HepG2 (cell line): Measurements from ENCODE around the gene SNRNP48. TPM values are rescaled to one million over a fixed set of nuclear protein-coding genes. Genes with fewer than 3 reads are reported as not detected.
A peak's percentile ranks its signal among the peaks of the same experiment; 100 is the strongest.

ENCODE experiments used
- AHDC1 ChIP-seq: sonication (generic); formaldehyde crosslinking; IDR thresholded peaks from 2 replicates; pipeline ENCODE4 v1.5.1; 2020; ENCODE audit warnings: mild to moderate bottlenecking, missing genetic modification reagents, borderline replicate concordance
- ATF5 ChIP-seq: sonication (generic); formaldehyde crosslinking; IDR thresholded peaks from 2 replicates; pipeline ENCODE4 v1.4.0; 2020; ENCODE audit warnings: mild to moderate bottlenecking, low read depth, missing genetic modification reagents
- CREM ChIP-seq, 2 experiments: sonication (generic) in 1 of 2; formaldehyde crosslinking in 1 of 2; IDR thresholded peaks; 2 replicates each; pipeline versions ENCODE4 v1.4.0 to v1.6.1; 2016 to 2020; ENCODE audit warnings: antibody characterized with exemption in 1 of 2, mild to moderate bottlenecking in 1 of 2, missing genetic modification reagents in 1 of 2
- GTF3A ChIP-seq: sonication (generic); formaldehyde crosslinking; conservative IDR thresholded peaks from 2 replicates; pipeline ENCODE4 v1.4.0; 2020; ENCODE audit warnings: mild to moderate bottlenecking, missing genetic modification reagents
- KAT8 ChIP-seq: IDR thresholded peaks from 2 replicates; pipeline ENCODE4 v1.6.1; 2016; ENCODE audit warnings: missing genetic modification reagents, missing compliant biosample characterization
- MTA1 ChIP-seq: sonication (generic); formaldehyde crosslinking; IDR thresholded peaks from 2 replicates; pipeline ENCODE4 v1.4.0; 2020; ENCODE audit warnings: missing genetic modification reagents, mild to moderate bottlenecking, borderline replicate concordance
- SMAD1 ChIP-seq: sonication (generic); formaldehyde crosslinking; IDR thresholded peaks from 2 replicates; pipeline ENCODE4 v1.4.0; 2020; ENCODE audit warnings: missing genetic modification reagents, low read depth, mild to moderate bottlenecking, borderline replicate concordance
- TBP ChIP-seq: sonication (generic); formaldehyde crosslinking; IDR thresholded peaks from 2 replicates; pipeline ENCODE4 v1.5.0; 2020; ENCODE audit warnings: missing genetic modification reagents
- USF2 ChIP-seq, 2 experiments: sonication (generic) in 1 of 2; formaldehyde crosslinking in 1 of 2; IDR thresholded peaks; 2 replicates each; pipeline versions ENCODE4 v1.5.1 to v1.6.1; 2011 to 2020; ENCODE audit warnings: borderline replicate concordance in 1 of 2, low read depth in 1 of 2, low read length in 1 of 2, mild to moderate bottlenecking in 1 of 2, missing genetic modification reagents in 1 of 2, moderate library complexity in 1 of 2
- YEATS4 ChIP-seq: sonication (generic); formaldehyde crosslinking; IDR thresholded peaks from 2 replicates; pipeline ENCODE4 v1.4.0; 2020; ENCODE audit warnings: missing genetic modification reagents, borderline replicate concordance
- ZBTB1 ChIP-seq: sonication (generic); formaldehyde crosslinking; IDR thresholded peaks from 2 replicates; pipeline ENCODE4 v1.4.0; 2020; ENCODE audit warnings: missing genetic modification reagents, borderline replicate concordance
- ZNF354B ChIP-seq: sonication (generic); formaldehyde crosslinking; IDR thresholded peaks from 2 replicates; pipeline ENCODE4 v1.8.0; 2022; ENCODE audit warnings: mild to moderate bottlenecking, missing genetic modification reagents
- ZNF468 ChIP-seq: sonication (generic); formaldehyde crosslinking; IDR thresholded peaks from 2 replicates; pipeline ENCODE4 v1.8.0; 2022; ENCODE audit warnings: mild to moderate bottlenecking, moderate library complexity, missing genetic modification reagents
- ZNF644 ChIP-seq: IDR thresholded peaks from 2 replicates; pipeline ENCODE4 v1.6.1; 2016; ENCODE audit warnings: low read depth
- ZNF724P ChIP-seq: sonication (generic); formaldehyde crosslinking; IDR thresholded peaks from 2 replicates; pipeline ENCODE4 v1.8.0; 2022; ENCODE audit warnings: missing genetic modification reagents, borderline replicate concordance
- polyA plus RNA-seq, 8 experiments: library from polyadenylated mRNA; depleted of rRNA in 3 of 8; stranded (reverse) in 7 of 8; unstranded in 1 of 8; fragments of >200 nt; fragmentation: Illumina TruSeq in 4 of 8; extraction: Trizol in 4 of 8; gene quantifications; 2 replicates each; pipeline versions ENCODE4 v1.2.1 to v1.2.3, GENCODE V29; 2011 to 2016; ENCODE audit warnings: low read depth in 4 of 8, missing spikeins in 1 of 8, mixed read lengths in 1 of 8; ENCODE audit not compliant: insufficient read depth in 1 of 8
- total RNA-seq, 5 experiments: library from RNA; depleted of rRNA; stranded (reverse); fragments of >200 nt; fragmentation: Illumina TruSeq; extraction: Trizol; gene quantifications; 2 replicates each; pipeline ENCODE4 v1.2.3, GENCODE V29; 2016; ENCODE audit warnings: low read depth in 1 of 5

SNRNP48 gene
- total and polyA plus RNA-seq, 2 of the 13 experiments (the other 11 are each of a cell fraction or from before 2014, with no cell fraction given) = 17.5 to 47.5 TPM

- 0 out of 2 replicates have a peak, but pooled peaks have one; percentile 26 for TF ChIP-seq AHDC1 (CRISPR knock-in tag)
- peak; percentile 28; the same call in 1 of the 2 replicates for TF ChIP-seq ZNF468 (CRISPR knock-in tag)
- peak; percentile 88; the same call in 1 of the 2 replicates for TF ChIP-seq ATF5
- TF ChIP-seq ZNF724P = peak; percentile 93
- TF ChIP-seq ZBTB1 (CRISPR knock-in tag) = no peak
- TF ChIP-seq YEATS4 (CRISPR knock-in tag) = no peak; the same call in 1 of the 2 replicates
- TF ChIP-seq SMAD1 (CRISPR knock-in tag) = no peak
- TF ChIP-seq KAT8 (CRISPR knock-in tag) = peak; percentile 86
- peak; percentile 86; the same call in 1 of the 2 replicates for TF ChIP-seq MTA1 (CRISPR knock-in tag)
- TF ChIP-seq TBP (CRISPR knock-in tag) = no peak
- TF ChIP-seq ZNF644 (CRISPR knock-in tag) = 0 out of 2 replicates have a peak, but pooled peaks have one; percentile 21
- TF ChIP-seq USF2 (IDR thresholded peaks at IDR 0.05; ENCODE audit: low read depth, low read length) = peak; percentile 96
- peak; percentile 99; the same call in 1 of the 2 replicates for TF ChIP-seq USF2 (CRISPR knock-in tag; IDR thresholded peaks at IDR 0.05; ENCODE audit: borderline replicate concordance)
- TF ChIP-seq GTF3A (CRISPR knock-in tag) = peak; percentile 91; the same call in 1 of the 2 replicates
- peak; percentile 29; the same call in 1 of the 2 replicates for TF ChIP-seq CREM (IDR thresholded peaks at IDR 0.05)
- TF ChIP-seq CREM (CRISPR knock-in tag; IDR thresholded peaks at IDR 0.05) = no peak
- TF ChIP-seq ZNF354B (CRISPR knock-in tag) = no peak
Observed at GRCh38 chr6:7589949-7590917, at the start of gene SNRNP48 (continued).
